Left kidney (tissue), 2 donors: ENCODE data around the gene PDE4B. TPM values are rescaled to one million over a fixed set of nuclear protein-coding genes. Genes with fewer than 3 reads are reported as not detected.
A peak's percentile ranks its signal among the peaks of the same experiment; 100 is the strongest.
"Not testable (repeated sequence)": the region's sequence is repeated elsewhere in the genome, so short reads cannot be mapped to it uniquely, and the experiment has no call there.

Experiments
- DNase-seq: peaks from one replicate; pipeline ENCODE4 v3.0.0-alpha.2; 2013
- polyA plus RNA-seq: library from polyadenylated mRNA; unstranded; fragments of 120-200 nt; gene quantifications from one replicate; pipeline ENCODE4 v1.2.1, GENCODE V29; 2013; ENCODE audit not compliant: insufficient read length

PDE4B gene
- polyA plus RNA-seq, 1 donor, result 10.3 TPM

- DNase-seq, result peak; percentile 22
Observed at GRCh38 chr1:66312271-66312990, 519.7 kb downstream of the PDE4B start.

- no peak for DNase-seq
Observed at GRCh38 chr1:66313429-66313828, 520.7 kb downstream of the PDE4B start.

- DNase-seq, result no peak
Observed at GRCh38 chr1:66315671-66316070, 523.0 kb downstream of the PDE4B start.

- peak; percentile 11 for DNase-seq
Observed at GRCh38 chr1:66316464-66317247, 524.0 kb downstream of the PDE4B start.

- no peak for DNase-seq
Observed at GRCh38 chr1:66317248-66317515, 524.5 kb downstream of the PDE4B start.

GRCh38 chr1:66320231-66320630 lies 527.5 kb downstream of the PDE4B start:
- DNase-seq, result no peak

- DNase-seq, result not testable (repeated sequence)
Observed at GRCh38 chr1:66322462-66322861, 529.8 kb downstream of the PDE4B start.

GRCh38 chr1:66323958-66324625 lies 531.4 kb downstream of the PDE4B start:
- no peak for DNase-seq

GRCh38 chr1:66325594-66326380 lies 533.1 kb downstream of the PDE4B start:
- no peak for DNase-seq

GRCh38 chr1:66326867-66327266 lies 534.2 kb downstream of the PDE4B start:
- no peak for DNase-seq

GRCh38 chr1:66327588-66327987 lies 534.9 kb downstream of the PDE4B start:
- DNase-seq, result no peak

GRCh38 chr1:66328896-66329295 lies 536.2 kb downstream of the PDE4B start:
- DNase-seq, result no peak

GRCh38 chr1:66330722-66331141 lies 538.0 kb downstream of the PDE4B start:
- no peak for DNase-seq

GRCh38 chr1:66331658-66332547 lies 539.2 kb downstream of the PDE4B start:
- DNase-seq, result peak; percentile 52

- no peak for DNase-seq
Observed at GRCh38 chr1:66332548-66332901, 539.8 kb downstream of the PDE4B start.

GRCh38 chr1:66333466-66334199 lies 540.9 kb downstream of the PDE4B start:
- DNase-seq, result no peak

- no peak for DNase-seq
Observed at GRCh38 chr1:66334318-66334717, 541.6 kb downstream of the PDE4B start.

- no peak for DNase-seq
Observed at GRCh38 chr1:66335125-66335524, 542.4 kb downstream of the PDE4B start.

GRCh38 chr1:66335859-66336640 lies 543.4 kb downstream of the PDE4B start:
- DNase-seq, result no peak

- no peak for DNase-seq
Observed at GRCh38 chr1:66336641-66336990, 543.9 kb downstream of the PDE4B start.
